Hepatocyte (in vitro differentiated cells): Measurements from ENCODE around the gene ALDH18A1.

ENCODE experiments used
- CTCF ChIP-seq: fragments of 200-600 bp; sonication (generic); IDR thresholded peaks from 2 replicates; pipeline ENCODE4 v1.5.1; 2016; ENCODE audit warnings: antibody characterized with exemption, mild to moderate bottlenecking; ENCODE audit not compliant: poor library complexity
- EZH2 ChIP-seq: fragments of 200-600 bp; sonication (generic); IDR thresholded peaks from 2 replicates; pipeline ENCODE4 v1.6.1; 2016; ENCODE audit warnings: antibody characterized with exemption, mild to moderate bottlenecking, borderline replicate concordance
- EZH2phosphoT487 ChIP-seq: fragments of 200-600 bp; sonication (generic); IDR thresholded peaks from one replicate; pipeline ENCODE4 v1.6.1; 2018; ENCODE audit warnings: antibody characterized with exemption, mild to moderate bottlenecking, low read depth, moderate library complexity; ENCODE audit not compliant: unreplicated experiment, severe bottlenecking

- TF ChIP-seq EZH2 (no peak), CTCF (no peak), EZH2phosphoT487 (no peak)
Measured at GRCh38 chr10:95613330-95613729, 43.2 kb downstream of the ALDH18A1 start.
